ENCODE data around the gene LRPAP1.

Gene LRPAP1

DNA sequence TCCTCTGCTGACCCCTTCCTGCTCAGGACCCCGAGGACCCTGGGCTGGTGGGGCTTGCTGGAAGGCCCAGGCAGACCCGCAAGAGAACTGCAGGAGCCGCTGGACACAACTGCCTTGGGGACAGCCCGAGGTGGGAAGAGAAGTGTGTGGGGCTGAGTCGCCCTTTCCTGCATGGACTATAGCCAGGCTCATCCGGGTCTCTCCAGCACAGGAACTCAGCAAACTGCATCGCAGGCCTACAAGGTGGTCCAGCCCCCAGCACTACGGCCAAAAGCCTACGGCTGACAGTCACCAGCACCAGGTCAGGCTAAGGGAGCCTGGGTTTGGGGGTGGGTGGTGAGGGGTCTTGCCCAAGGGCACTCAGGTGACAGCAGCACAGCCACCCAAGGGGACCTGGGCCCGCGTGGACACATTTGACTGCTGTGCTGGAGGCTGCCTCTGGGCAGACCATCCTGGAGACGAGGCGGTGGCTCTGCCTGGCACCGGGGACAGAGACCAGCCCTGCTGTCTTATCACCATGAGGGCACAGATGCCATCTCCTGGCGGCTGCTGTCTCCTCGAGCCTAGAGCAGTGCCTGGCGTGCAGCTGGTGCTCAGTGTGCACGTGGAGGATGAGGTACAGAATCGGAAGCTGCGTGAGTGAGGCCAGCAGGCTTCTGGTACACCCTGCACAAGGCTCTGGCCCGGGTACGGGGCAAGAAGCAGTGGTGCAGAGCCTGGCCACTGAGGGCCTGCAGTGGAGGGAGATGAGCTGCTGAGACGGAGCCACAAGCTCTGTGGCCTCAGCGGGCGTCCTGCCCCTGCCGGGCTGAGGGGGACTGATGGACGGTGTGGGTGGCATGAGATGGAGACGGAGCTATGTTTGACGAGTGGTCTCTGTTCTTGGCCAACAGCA lies 15.1 kb downstream of the LRPAP1 start:
- no peak for TF ChIP-seq CTCF (IDR thresholded peaks at IDR 0.05; ENCODE audit: insufficient read depth, low read length, missing control alignments)
- DNase-seq (ENCODE audit: low read depth, low spot score), result no peak
- POLR2A ChIA-PET, result no interaction called here
- H3K4me3 ChIP-seq (ENCODE audit: low read depth, low read length), result no peak overlapping the region
- CTCF ChIA-PET, result no interaction called here

DNA sequence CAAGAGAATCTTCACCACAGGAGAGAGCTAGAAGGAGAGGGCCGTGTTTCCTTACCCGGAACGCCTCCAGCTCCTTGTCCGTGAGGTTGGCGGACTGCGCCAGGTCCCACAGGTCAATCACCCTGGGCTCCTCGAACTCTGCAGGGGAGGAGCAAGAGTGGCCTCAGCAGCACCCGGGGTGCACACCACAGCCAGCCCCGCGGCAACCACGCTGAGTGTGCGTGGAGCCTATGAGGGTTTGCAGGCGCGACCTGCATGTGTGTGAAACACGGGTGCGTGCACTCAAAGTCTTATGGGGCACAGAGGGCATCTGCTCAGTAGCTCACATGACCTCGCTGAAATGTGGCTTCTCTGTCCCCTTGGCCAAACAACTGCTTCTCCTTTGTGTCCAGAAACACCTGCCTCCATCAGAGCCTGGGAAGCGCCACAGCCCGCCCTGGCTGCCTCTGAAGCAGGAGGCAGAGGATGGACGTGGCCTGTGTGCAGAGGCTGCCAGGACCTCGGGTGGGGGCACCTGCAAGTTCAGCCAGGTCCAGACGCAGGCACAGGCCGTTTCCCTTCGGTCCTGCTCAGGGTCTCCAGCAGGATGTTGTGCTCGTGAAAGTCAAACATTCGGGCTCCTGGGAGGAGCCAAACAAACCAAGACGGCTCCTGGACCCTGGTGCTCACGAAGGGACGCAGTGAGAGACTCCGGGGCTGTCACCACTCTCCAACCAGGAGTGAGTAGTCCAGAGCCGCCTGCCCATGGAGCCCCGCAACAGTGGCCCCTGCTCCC lies 16.0 kb downstream of the LRPAP1 start:
- no peak overlapping the region for H3K4me3 ChIP-seq (ENCODE audit: low read depth, low read length)
- TF ChIP-seq CTCF (IDR thresholded peaks at IDR 0.05; ENCODE audit: insufficient read depth, low read length, missing control alignments), result no peak
- CTCF ChIA-PET, result no interaction called here
- POLR2A ChIA-PET, result no interaction called here
- DNase-seq (ENCODE audit: low read depth, low spot score), result no peak

DNA sequence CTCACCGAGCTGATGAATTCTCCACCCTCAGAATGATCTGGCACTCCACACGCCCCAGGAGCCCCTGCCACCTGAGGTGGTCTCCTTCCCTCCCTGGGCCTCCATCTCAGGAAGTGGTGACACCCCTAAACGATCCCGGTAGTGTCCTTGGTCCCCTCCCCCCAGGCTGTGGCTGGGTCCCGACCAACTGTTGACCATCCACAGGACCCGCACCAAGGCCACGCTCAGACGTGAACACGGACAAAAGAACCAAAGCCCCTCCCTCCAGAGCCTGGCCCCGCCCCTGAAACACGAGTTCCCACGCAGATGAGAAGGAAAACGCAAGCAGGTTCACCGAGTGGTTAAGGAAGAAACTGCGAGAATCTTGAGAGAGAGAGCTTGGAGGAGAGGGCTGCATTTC lies 16.6 kb downstream of the LRPAP1 start:
- POLR2A ChIA-PET, result no interaction called here
- no peak for TF ChIP-seq CTCF (IDR thresholded peaks at IDR 0.05; ENCODE audit: insufficient read depth, low read length, missing control alignments)
- H3K4me3 ChIP-seq (ENCODE audit: low read depth, low read length), result no peak overlapping the region
- CTCF ChIA-PET, result interaction anchor here (1.2 to 1.4 kb wide), 2 partner anchors 10 to 169 kb away, joined by 3 to 5 read pairs; no protein-coding TSS in a partner anchor
- DNase-seq (ENCODE audit: low read depth, low spot score), result no peak

DNA sequence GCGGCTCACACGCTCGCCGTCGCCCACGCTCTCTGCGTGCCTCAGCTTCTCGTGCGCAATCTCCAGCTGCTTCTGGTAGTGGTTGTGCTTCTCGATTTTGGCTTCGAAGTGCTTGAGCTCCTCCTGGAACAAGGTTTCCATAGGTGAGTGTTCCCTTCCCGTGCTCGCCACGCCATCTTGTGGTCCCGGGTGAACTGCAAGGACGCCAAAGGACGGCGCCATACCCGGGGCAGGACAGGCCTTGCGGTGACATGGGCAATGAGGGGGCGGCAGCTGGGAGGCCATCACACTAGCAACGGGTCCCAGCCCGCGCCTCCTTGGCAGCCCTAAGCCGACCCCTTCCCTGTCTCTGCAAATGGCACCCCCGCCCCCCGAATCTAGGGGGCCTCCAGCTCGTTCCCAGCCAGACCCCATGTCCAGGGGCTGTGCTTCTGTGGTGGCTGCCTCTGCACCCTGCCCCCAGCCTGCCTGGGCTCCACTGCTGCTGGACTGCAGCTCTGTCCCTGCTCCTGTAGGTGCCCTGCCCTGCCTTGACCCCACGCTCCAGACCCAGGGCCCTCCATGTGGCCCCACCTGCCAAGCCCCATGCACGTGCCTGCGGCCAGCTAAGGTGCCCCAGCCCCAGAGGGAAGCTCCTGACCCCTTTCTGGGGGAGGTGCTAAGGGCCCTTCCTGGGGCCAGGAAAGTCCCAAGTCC lies 17.3 kb downstream of the LRPAP1 start:
- no peak overlapping the region for H3K4me3 ChIP-seq (ENCODE audit: low read depth, low read length)
- DNase-seq (ENCODE audit: low read depth, low spot score), result no peak
- CTCF ChIA-PET, result interaction anchor here (1.2 to 1.4 kb wide), 3 partner anchors 10 to 169 kb away, joined by 3 to 5 read pairs (median 3); no protein-coding TSS in a partner anchor
- peak; percentile 26 for TF ChIP-seq CTCF (IDR thresholded peaks at IDR 0.05; ENCODE audit: insufficient read depth, low read length, missing control alignments)
- POLR2A ChIA-PET, result no interaction called here

GRCh38 chr4:3514221-3514780 lies 17.9 kb downstream of the LRPAP1 start:
- POLR2A ChIA-PET, result no interaction called here
- DNase-seq (ENCODE audit: low read depth, low spot score), result no peak
- no peak overlapping the region for H3K4me3 ChIP-seq (ENCODE audit: low read depth, low read length)
- no peak for TF ChIP-seq CTCF (IDR thresholded peaks at IDR 0.05; ENCODE audit: insufficient read depth, low read length, missing control alignments)
- CTCF ChIA-PET, result interaction anchor here (1.2 to 1.4 kb wide), 3 partner anchors 9 to 168 kb away, joined by 3 to 5 read pairs (median 3); no protein-coding TSS in a partner anchor
